Liver (tissue), 9 donors: ENCODE data around the gene PDCD6IP. TPM values are rescaled to one million over a fixed set of nuclear protein-coding genes. Genes with fewer than 3 reads are reported as not detected.

Experiments used
- DNase-seq: peaks from one replicate; pipeline ENCODE4 v3.0.0-alpha.2; 2017; ENCODE audit warnings: low spot score
- H3K27ac ChIP-seq, 2 donors: one replicate each; pipeline ENCODE4 v1.7.0; 2013; ENCODE audit warnings: inconsistent platforms in 2 of 2, low read length in 2 of 2, control low read depth in 1 of 2, low read depth in 1 of 2, mild to moderate bottlenecking in 1 of 2
- H3K27me3 ChIP-seq, 4 donors: one replicate each; pipeline versions ENCODE4 v1.6.1 to v1.7.0; 2013; ENCODE audit warnings: low read length in 3 of 4, inconsistent platforms in 1 of 4, mild to moderate bottlenecking in 1 of 4, moderate library complexity in 1 of 4; ENCODE audit not compliant: control insufficient read depth in 4 of 4, insufficient read depth in 4 of 4
- H3K36me3 ChIP-seq, 4 donors: one replicate each; pipeline versions ENCODE4 v1.6.1 to v1.7.0; 2013; ENCODE audit warnings: low read length in 3 of 4, mild to moderate bottlenecking in 3 of 4, low read depth in 1 of 4, moderate library complexity in 1 of 4; ENCODE audit not compliant: control insufficient read depth in 4 of 4, insufficient read depth in 3 of 4
- H3K4me1 ChIP-seq, 4 donors: one replicate each; pipeline versions ENCODE4 v1.6.1 to v1.7.0; 2013; ENCODE audit warnings: low read length in 3 of 4, mild to moderate bottlenecking in 3 of 4, moderate library complexity in 1 of 4; ENCODE audit not compliant: control insufficient read depth in 4 of 4, insufficient read depth in 4 of 4
- H3K4me3 ChIP-seq, 3 donors: one replicate each; pipeline versions ENCODE4 v1.6.1 to v1.7.0; 2013; ENCODE audit warnings: low read length in 3 of 3, control low read depth in 1 of 3, low read depth in 1 of 3, mild to moderate bottlenecking in 1 of 3
- H3K9ac ChIP-seq, 2 donors: one replicate each; pipeline ENCODE4 v1.7.0; 2013; ENCODE audit warnings: low read length in 2 of 2, mild to moderate bottlenecking in 2 of 2, moderate library complexity in 2 of 2, control low read depth in 1 of 2, low read depth in 1 of 2
- H3K9me3 ChIP-seq, 4 donors: one replicate each; pipeline versions ENCODE4 v1.6.1 to v1.7.0; 2013; ENCODE audit warnings: low read length in 3 of 4; ENCODE audit not compliant: control insufficient read depth in 4 of 4
- EGR1 ChIP-seq, 2 donors: IDR thresholded peaks; 2 replicates each; pipeline ENCODE4 v1.6.1; 2016 to 2018; ENCODE audit warnings: antibody characterized with exemption in 2 of 2, low read depth in 2 of 2
- FOXA1 ChIP-seq: IDR thresholded peaks from 2 replicates; pipeline ENCODE4 v1.6.1; 2016; ENCODE audit warnings: antibody characterized with exemption
- FOXA2 ChIP-seq: IDR thresholded peaks from 2 replicates; pipeline ENCODE4 v1.6.1; 2016; ENCODE audit warnings: antibody characterized with exemption
- GABPA ChIP-seq, 2 donors: IDR thresholded peaks in 1 of 2; conservative IDR thresholded peaks in 1 of 2; 2 replicates each; pipeline ENCODE4 v1.6.1; 2016; ENCODE audit warnings: antibody characterized with exemption in 2 of 2, mild to moderate bottlenecking in 1 of 2, moderate library complexity in 1 of 2
- HNF4G ChIP-seq: IDR thresholded peaks from 2 replicates; pipeline ENCODE4 v1.6.1; 2016; ENCODE audit warnings: antibody characterized with exemption
- JUND ChIP-seq, 2 donors: IDR thresholded peaks; 2 replicates each; pipeline ENCODE4 v1.6.1; 2016; ENCODE audit warnings: antibody characterized with exemption in 2 of 2
- RAD21 ChIP-seq, 2 donors: IDR thresholded peaks; 2 replicates each; pipeline ENCODE4 v1.6.1; 2016; ENCODE audit warnings: antibody characterized with exemption in 2 of 2, mild to moderate bottlenecking in 2 of 2
- SP1 ChIP-seq: IDR thresholded peaks from 2 replicates; pipeline ENCODE4 v1.6.1; 2018; ENCODE audit warnings: antibody characterized with exemption, mild to moderate bottlenecking
- TAF1 ChIP-seq: conservative IDR thresholded peaks from 2 replicates; pipeline ENCODE4 v1.6.1; 2016; ENCODE audit warnings: antibody characterized with exemption, mild to moderate bottlenecking
- YY1 ChIP-seq: IDR thresholded peaks from 2 replicates; pipeline ENCODE4 v1.6.1; 2016; ENCODE audit warnings: antibody characterized with exemption, mild to moderate bottlenecking
- WGBS: extraction: QIAGEN DNeasy Blood & Tissue Kit; methylation state at CpG from one replicate; pipeline ENCODE4 v1.1.7; 2013; 5-methylcytosine and 5-hydroxymethylcytosine counted together
- polyA plus RNA-seq, 2 donors: library from polyadenylated mRNA; stranded (reverse) in 1 of 2; unstranded in 1 of 2; fragments of 200-250 nt in 1 of 2; fragments of >200 nt in 1 of 2; fragmentation: Nextera tagmentation in 1 of 2; extraction: Ambion mirVana in 1 of 2; gene quantifications; one replicate each; pipeline versions ENCODE4 v1.2.1 to v1.2.3, GENCODE V29; 2013 to 2015
- total RNA-seq, 2 donors: library from RNA; depleted of rRNA; stranded (reverse); fragments of >200 nt; gene quantifications; one replicate each; pipeline ENCODE4 v1.2.3, GENCODE V29; 2014
- TF ChIP-seq, protein P1 (sequence below): IDR thresholded peaks from 2 replicates; pipeline ENCODE4 v1.6.1; 2016; ENCODE audit warnings: antibody characterized with exemption
- TF ChIP-seq, protein P2 (sequence below): fragments of 150-350 bp; IDR thresholded peaks from 2 replicates; pipeline ENCODE4 v1.5.1; 2017; ENCODE audit warnings: improper control_type of control experiment, low read depth, low read length; ENCODE audit not compliant: missing input control
- TF ChIP-seq, protein P3 (sequence below): IDR thresholded peaks from 2 replicates; pipeline ENCODE4 v1.6.1; 2016; ENCODE audit warnings: antibody characterized with exemption
- donor health status: healthy.
- donor health status: healthy.
- donor health status: healthy.
- donor health status: healthy.
- donor health status: healthy.

Gene PDCD6IP
- total and polyA plus RNA-seq, 4 donors, result 31.9 to 73.8 (median 47.9) TPM

DNA sequence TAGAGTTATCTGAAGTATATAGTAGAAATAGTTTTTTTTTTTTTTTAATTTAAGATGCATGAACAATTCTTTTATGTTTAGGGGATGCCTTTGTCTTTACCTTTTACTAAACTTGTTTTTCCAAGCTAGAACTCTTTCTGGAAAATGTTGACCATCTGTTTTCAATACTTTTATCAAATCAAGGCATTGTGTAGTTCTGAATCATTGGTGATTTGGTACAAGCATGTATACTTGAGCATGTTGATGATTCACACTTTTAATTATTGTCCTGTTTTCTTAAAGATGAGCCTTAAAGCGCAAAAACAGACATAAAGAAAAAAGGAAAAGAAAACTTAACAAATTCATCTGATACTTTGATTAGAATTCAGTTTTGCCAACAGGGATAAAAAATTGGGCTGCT is 28.3 kb downstream of the PDCD6IP start:
- H3K4me3 ChIP-seq, result no peak overlapping the region
- no peak for DNase-seq
- H3K4me1 ChIP-seq, result peaks cover 0 to 1% (median 0%) of the 10 kb centered on the region in 4 donors
- no peak overlapping the region for H3K9ac ChIP-seq
- H3K36me3 ChIP-seq, result peaks cover 3 to 52% (median 37%) of the 10 kb centered on the region in 4 donors
- TF ChIP-seq GABPA (IDR thresholded peaks at IDR 0.05 in 1 of 2, conservative IDR thresholded peaks at IDR 0.05 in 1 of 2) (no peak), YY1 (no peak), SP1 (no peak), JUND (IDR thresholded peaks at IDR 0.05) (no peak), FOXA2 (no peak), EGR1 (IDR thresholded peaks at IDR 0.05; ENCODE audit: low read depth in 2 of 2) (no peak), HNF4G (no peak), RAD21 (IDR thresholded peaks at IDR 0.05) (no peak), TAF1 (no peak)
- TF ChIP-seq, protein P1, sequence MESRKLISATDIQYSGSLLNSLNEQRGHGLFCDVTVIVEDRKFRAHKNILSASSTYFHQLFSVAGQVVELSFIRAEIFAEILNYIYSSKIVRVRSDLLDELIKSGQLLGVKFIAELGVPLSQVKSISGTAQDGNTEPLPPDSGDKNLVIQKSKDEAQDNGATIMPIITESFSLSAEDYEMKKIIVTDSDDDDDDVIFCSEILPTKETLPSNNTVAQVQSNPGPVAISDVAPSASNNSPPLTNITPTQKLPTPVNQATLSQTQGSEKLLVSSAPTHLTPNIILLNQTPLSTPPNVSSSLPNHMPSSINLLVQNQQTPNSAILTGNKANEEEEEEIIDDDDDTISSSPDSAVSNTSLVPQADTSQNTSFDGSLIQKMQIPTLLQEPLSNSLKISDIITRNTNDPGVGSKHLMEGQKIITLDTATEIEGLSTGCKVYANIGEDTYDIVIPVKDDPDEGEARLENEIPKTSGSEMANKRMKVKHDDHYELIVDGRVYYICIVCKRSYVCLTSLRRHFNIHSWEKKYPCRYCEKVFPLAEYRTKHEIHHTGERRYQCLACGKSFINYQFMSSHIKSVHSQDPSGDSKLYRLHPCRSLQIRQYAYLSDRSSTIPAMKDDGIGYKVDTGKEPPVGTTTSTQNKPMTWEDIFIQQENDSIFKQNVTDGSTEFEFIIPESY, result no peak
- TF ChIP-seq, protein P2, sequence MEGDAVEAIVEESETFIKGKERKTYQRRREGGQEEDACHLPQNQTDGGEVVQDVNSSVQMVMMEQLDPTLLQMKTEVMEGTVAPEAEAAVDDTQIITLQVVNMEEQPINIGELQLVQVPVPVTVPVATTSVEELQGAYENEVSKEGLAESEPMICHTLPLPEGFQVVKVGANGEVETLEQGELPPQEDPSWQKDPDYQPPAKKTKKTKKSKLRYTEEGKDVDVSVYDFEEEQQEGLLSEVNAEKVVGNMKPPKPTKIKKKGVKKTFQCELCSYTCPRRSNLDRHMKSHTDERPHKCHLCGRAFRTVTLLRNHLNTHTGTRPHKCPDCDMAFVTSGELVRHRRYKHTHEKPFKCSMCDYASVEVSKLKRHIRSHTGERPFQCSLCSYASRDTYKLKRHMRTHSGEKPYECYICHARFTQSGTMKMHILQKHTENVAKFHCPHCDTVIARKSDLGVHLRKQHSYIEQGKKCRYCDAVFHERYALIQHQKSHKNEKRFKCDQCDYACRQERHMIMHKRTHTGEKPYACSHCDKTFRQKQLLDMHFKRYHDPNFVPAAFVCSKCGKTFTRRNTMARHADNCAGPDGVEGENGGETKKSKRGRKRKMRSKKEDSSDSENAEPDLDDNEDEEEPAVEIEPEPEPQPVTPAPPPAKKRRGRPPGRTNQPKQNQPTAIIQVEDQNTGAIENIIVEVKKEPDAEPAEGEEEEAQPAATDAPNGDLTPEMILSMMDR, result no peak
- no peaks in the 10 kb centered on the region for H3K9me3 ChIP-seq
- 98% methylated on average over 1 of the region's 1 CpG for WGBS
- no peak overlapping the region for H3K27ac ChIP-seq
- H3K27me3 ChIP-seq, result no peaks in the 10 kb centered on the region

DNA sequence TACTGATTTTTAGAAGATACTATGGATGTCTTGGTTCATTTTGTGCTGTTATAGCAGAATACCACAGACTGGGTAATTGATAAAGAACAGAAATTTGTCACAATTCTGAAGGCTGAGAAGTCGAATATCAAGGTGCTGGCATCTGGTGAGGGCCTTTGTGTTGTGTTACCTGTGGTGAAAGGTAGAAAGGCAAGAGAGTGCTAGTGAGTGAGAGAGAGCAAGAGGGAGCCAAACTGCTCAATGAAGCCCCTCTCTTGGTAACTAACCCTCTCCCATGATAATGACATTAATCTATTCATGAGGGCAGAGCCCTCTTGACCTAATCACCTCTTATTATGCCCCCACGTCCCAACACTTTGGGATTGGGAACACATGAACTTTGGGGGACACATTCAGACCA is 31.3 kb downstream of the PDCD6IP start:
- no peaks in the 10 kb centered on the region for H3K27me3 ChIP-seq
- H3K4me3 ChIP-seq, result no peak overlapping the region
- no peak overlapping the region for H3K9ac ChIP-seq
- H3K4me1 ChIP-seq, result no peaks in the 10 kb centered on the region
- H3K27ac ChIP-seq, result no peak overlapping the region
- no peak for TF ChIP-seq TAF1
- no peak for TF ChIP-seq JUND (IDR thresholded peaks at IDR 0.05)
- TF ChIP-seq HNF4G, result no peak
- TF ChIP-seq, protein P1, result no peak
- TF ChIP-seq, protein P3, sequence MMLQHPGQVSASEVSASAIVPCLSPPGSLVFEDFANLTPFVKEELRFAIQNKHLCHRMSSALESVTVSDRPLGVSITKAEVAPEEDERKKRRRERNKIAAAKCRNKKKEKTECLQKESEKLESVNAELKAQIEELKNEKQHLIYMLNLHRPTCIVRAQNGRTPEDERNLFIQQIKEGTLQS, result no peak
- no peak for TF ChIP-seq FOXA1
- no peaks in the 10 kb centered on the region for H3K9me3 ChIP-seq
- peaks cover 3 to 47% (median 27%) of the 10 kb centered on the region in 4 donors for H3K36me3 ChIP-seq
- WGBS, result 93% methylated on average over 2 of the region's 2 CpGs
- DNase-seq, result no peak

DNA sequence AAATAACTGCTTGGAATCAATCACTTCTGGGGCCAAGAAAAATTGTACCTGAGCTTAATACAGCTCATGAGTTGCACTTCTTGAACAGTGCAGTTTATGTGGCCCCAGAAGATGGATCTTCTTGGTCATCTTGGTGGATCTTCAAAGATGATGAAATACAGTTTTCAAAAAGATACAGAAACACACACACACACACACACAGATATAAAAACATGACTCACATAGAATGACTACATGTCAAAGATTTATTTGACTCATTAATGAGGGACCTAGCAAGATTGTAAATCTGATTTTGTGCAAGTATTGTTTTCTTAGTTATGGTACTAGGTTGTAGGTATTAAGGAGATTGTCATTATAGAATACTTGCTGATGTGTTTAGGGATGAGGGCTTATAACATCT is 32.6 kb downstream of the PDCD6IP start:
- H3K27me3 ChIP-seq, result no peaks in the 10 kb centered on the region
- no peak overlapping the region for H3K4me3 ChIP-seq
- no peaks in the 10 kb centered on the region for H3K4me1 ChIP-seq
- peaks cover 3 to 39% (median 30%) of the 10 kb centered on the region in 4 donors for H3K36me3 ChIP-seq
- no peaks in the 10 kb centered on the region for H3K9me3 ChIP-seq
- no peak for TF ChIP-seq RAD21 (IDR thresholded peaks at IDR 0.05)
- H3K9ac ChIP-seq, result no peak overlapping the region
- DNase-seq, result no peak
- no peak overlapping the region for H3K27ac ChIP-seq
